Epithelial cell of proximal tubule (primary cell): ENCODE data around the gene LCP1. TPM values are rescaled to one million over a fixed set of nuclear protein-coding genes. Genes with fewer than 3 reads are reported as not detected.

Source experiments
- DNase-seq: peaks from one replicate; pipeline ENCODE4 v3.0.0-alpha.2; 2011; ENCODE audit warnings: low read depth
- H3K4me3 ChIP-seq: 2 replicates; pipeline ENCODE4 v1.5.1; 2011; ENCODE audit warnings: low read depth, mild to moderate bottlenecking, low read length
- CTCF ChIP-seq: conservative IDR thresholded peaks from 2 replicates; pipeline ENCODE4 v1.5.1; 2012; ENCODE audit warnings: low read depth, mild to moderate bottlenecking, low read length
- total RNA-seq: library from RNA; depleted of rRNA; stranded (reverse); fragments of >200 nt; gene quantifications from 2 replicates; pipeline ENCODE4 v1.2.3, GENCODE V29; 2015

Gene LCP1
- total RNA-seq, 1 donor from 2014 or later, result 7.0 TPM

DNA sequence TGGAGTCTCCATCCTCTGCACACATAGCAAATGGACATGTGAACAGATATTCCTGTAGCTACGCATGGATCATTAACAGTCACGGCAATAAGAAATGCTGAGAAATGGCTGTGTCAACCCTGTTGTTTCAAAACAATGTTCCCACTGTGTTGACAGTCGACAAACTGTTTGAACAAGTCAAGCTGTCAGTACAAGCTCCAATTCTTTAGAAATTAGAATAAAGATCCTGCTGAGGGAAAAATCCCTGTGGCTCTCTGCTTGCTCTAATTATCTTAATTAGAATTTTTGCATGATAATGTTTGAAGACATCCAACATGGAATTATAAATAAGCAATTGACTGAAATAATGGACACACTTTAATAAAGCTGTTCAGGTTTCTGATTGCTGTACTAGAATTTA is 39.2 kb downstream of the LCP1 start:
- H3K4me3 ChIP-seq, result no peak overlapping the region
- DNase-seq, result no peak
- no peak for TF ChIP-seq CTCF

- H3K4me3 ChIP-seq, result no peak overlapping the region
- TF ChIP-seq CTCF, result no peak
- DNase-seq, result no peak
Measured at GRCh38 chr13:46140044-46140443, 41.9 kb downstream of the LCP1 start.

- TF ChIP-seq CTCF, result no peak
- DNase-seq, result no peak
- H3K4me3 ChIP-seq, result no peak overlapping the region
Measured at GRCh38 chr13:46137627-46138317, 44.2 kb downstream of the LCP1 start.

- H3K4me3 ChIP-seq, result no peak overlapping the region
- no peak for TF ChIP-seq CTCF
- no peak for DNase-seq
Measured at GRCh38 chr13:46136688-46137087, 45.3 kb downstream of the LCP1 start.

GRCh38 chr13:46134961-46135522 is 46.9 kb downstream of the LCP1 start:
- no peak for TF ChIP-seq CTCF
- H3K4me3 ChIP-seq, result no peak overlapping the region
- no peak for DNase-seq

DNA sequence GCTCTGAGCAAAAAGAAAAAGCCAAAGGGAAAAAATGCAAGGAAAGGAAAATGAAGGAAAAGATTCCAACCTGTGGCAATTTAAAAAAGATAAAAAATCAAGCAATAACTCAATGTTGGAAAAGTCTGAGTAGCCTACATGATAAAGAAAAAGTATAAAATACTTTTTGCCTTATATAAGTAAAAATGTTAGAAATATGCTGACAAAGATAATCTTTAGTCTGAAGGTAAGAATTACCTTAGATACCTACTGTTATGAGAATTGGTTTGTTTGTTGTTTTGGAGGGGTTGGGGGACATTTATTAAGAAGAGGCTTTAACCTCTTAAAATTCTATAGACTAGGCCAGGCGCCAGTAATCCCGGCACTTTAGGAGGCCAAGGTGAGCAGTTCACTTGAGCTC is 47.5 kb downstream of the LCP1 start:
- H3K4me3 ChIP-seq, result no peak overlapping the region
- no peak for TF ChIP-seq CTCF
- DNase-seq, result no peak

GRCh38 chr13:46132109-46132508 is 49.9 kb downstream of the LCP1 start:
- H3K4me3 ChIP-seq, result no peak overlapping the region

More at GRCh38 chr13:46132109-46132508, 49.9 kb downstream of the LCP1 start:
- TF ChIP-seq CTCF, result no peak
- DNase-seq, result no peak
